A172 (cell line): Measurements from ENCODE around the gene WDR70. TPM values are rescaled to one million over a fixed set of nuclear protein-coding genes. Genes with fewer than 3 reads are reported as not detected.
"Not testable (repeated sequence)": the region's sequence is repeated elsewhere in the genome, so short reads cannot be mapped to it uniquely, and the experiment has no call there.

Source experiments
- DNase-seq: peaks from one replicate; pipeline ENCODE4 v3.0.0-alpha.2; 2015; ENCODE audit warnings: low spot score
- total RNA-seq: library from RNA; depleted of rRNA; stranded (reverse); fragments of >200 nt; shearing (Covaris generic); gene quantifications from 2 replicates; pipeline ENCODE4 v1.2.3, GENCODE V29; 2014; rRNA removed

WDR70 gene
- total RNA-seq, 1 experiment from 2014 or later = 31.9 TPM

DNA sequence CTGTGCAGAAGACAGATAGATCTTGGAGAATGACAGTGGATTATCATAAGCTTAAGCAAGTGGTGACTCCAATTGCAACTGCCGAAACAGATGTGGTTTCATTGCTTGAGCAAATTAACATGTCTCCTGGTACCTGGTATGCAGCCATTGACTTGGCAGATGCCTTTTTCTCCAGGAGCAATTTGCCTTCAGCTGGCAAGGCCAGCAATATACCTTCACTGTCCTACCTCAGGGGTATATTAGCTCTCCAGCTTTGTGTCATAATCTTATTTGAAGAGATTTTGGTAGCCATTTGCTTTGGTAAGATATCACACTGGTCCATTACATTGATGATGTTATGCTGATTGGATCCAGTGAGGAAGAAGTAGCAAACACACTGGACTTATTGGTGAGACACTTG is 417.3 kb downstream of the WDR70 start:
- not testable (repeated sequence) for DNase-seq

DNA sequence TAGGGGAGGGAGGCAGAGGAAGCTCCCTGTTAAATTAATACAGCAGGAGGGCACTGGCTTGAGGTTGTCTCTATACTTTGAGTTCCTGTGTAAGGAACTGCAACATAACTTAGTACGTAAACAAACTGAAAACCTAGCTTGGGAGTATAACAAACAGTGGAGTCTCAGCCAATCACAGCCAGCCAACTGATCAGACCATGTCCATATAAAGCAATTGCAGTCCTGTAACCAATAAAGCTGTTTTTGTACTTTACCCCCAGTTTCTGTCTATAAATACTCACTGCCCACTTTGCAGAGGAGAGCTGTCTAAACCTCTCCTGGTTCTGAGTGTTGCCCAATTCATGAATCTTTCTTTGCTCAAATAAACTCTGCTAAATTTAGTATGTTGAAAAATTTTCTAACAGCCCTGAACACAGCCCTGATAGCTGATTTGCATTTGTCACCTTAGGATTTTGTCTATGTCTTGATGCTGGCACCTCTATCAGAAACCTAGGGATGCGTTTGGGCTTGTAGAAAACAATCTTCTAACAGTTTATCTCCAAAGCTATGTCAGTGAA is 420.8 kb downstream of the WDR70 start:
- DNase-seq = no peak

DNA sequence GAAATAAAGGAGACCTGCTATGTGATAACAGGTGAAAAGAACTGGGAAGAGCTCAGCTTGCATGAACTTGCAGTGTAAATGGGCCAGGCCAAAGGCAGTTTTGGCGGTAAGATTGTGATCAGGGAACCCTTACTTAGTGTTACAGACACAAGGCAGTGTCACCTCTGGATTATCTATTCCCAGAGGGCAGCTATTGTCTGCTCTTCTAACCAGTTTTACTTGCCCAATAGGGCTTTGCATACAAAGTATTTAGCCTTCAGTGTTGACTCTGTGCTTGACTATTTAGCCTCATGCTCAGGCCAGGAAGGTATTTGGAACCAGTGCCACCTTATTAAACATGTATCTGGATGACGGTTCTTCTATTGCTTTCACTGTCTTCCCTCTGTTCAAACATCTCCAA is 422.4 kb downstream of the WDR70 start:
- no peak for DNase-seq

Other genes with a start within 250 kb of the WDR70 start
- gene CPLANE1, start 129.9 kb upstream of the WDR70 start, total RNA-seq = 22.5 and 24.6 TPM in 2 replicates
- 72.4 and 84.8 TPM in 2 replicates for gene NUP155, start 8.2 kb upstream of the WDR70 start, total RNA-seq